HepG2 (cell line): ENCODE results near the gene POGLUT2. TPM values are rescaled to one million over a fixed set of nuclear protein-coding genes. Genes with fewer than 3 reads are reported as not detected.

Experiments used
- ATAC-seq: fragments of 200-7000 bp; cut with Tn5 transposase; 3 replicates; pipeline ENCODE4 v1.9.1; 2020; ENCODE audit warnings: mild to moderate bottlenecking, moderate library complexity
- BruUV-seq: library from RNA; stranded (reverse); fragments of 400-500 nt; replicated peaks from 2 replicates; lab custom pipeline; 2021; lab: Mats Ljungman, UMichigan
- CTCF ChIA-PET: fragments of 300-600 bp; formaldehyde crosslinking; extraction: SDS; loops from one replicate; lab custom pipeline; 2021; ENCODE audit warnings: low total read pairs, inconsistent platforms, low intra/inter-chr PET ratio; lab: Yijun Ruan, JAX
- POLR2A ChIA-PET: fragments of 350-600 bp; sonication (Branson Sonifier 250); formaldehyde crosslinking; loops from one replicate; lab custom pipeline; 2020; ENCODE audit warnings: antibody characterized with exemption, inconsistent platforms; lab: Yijun Ruan, JAX
- DNase-seq: peaks from one replicate; pipeline ENCODE4 v3.0.0-alpha.2; 2015; ENCODE audit warnings: low spot score
- FAIRE-seq: peaks from 3 replicates; lab custom pipeline; 2011; peaks lifted over from hg19 to GRCh38; lab: Jason Lieb, UNC
- H2AFZ ChIP-seq: one replicate; pipeline ENCODE4 v1.6.1; 2011; ENCODE audit warnings: low read length, inconsistent platforms
- H3K27ac ChIP-seq: fragments of 300-600 bp; 3 replicates; pipeline ENCODE4 v1.8.0; 2011; ENCODE audit warnings: mixed run types, mild to moderate bottlenecking, mixed read lengths, low read length, inconsistent platforms; ENCODE audit not compliant: insufficient read depth; ENCODE audit errors: extremely low read length
- H3K27me3 ChIP-seq, 2 experiments: fragments of 200-600 bp in 1 of 2; 2 replicates in 1 of 2; 3 replicates in 1 of 2; pipeline versions ENCODE4 v1.6.0 to v1.8.0; 2011; ENCODE audit warnings: low read length in 2 of 2, mild to moderate bottlenecking in 2 of 2, moderate library complexity in 2 of 2, inconsistent platforms in 1 of 2; ENCODE audit not compliant: insufficient read depth in 2 of 2, control insufficient read depth in 1 of 2
- H3K36me3 ChIP-seq, 2 experiments: fragments of 200-600 bp in 1 of 2; replicated peaks in 1 of 2; 2 replicates in 1 of 2; 3 replicates in 1 of 2; pipeline versions ENCODE4 v1.5.1 to v1.8.0; 2011; ENCODE audit warnings: low read length in 2 of 2, inconsistent platforms in 1 of 2; ENCODE audit not compliant: insufficient read depth in 2 of 2, control insufficient read depth in 1 of 2
- H3K4me1 ChIP-seq: 2 replicates; pipeline ENCODE4 v1.5.1; 2012; ENCODE audit warnings: low read length, inconsistent platforms; ENCODE audit not compliant: insufficient read depth
- H3K4me2 ChIP-seq: 2 replicates; pipeline ENCODE4 v1.6.0; 2011; ENCODE audit warnings: low read depth, low read length, inconsistent platforms
- H3K4me3 ChIP-seq, 3 experiments: fragments of 200-600 bp in 1 of 3; sonication (generic), shearing (Covaris generic) in 1 of 3; replicated peaks in 1 of 3; 2 replicates each; pipeline ENCODE4 v1.5.1; 2011 to 2016; ENCODE audit warnings: low read length in 3 of 3, inconsistent platforms in 2 of 3, low read depth in 2 of 3, mild to moderate bottlenecking in 2 of 3, control low read depth in 1 of 3, mixed read lengths in 1 of 3; ENCODE audit not compliant: insufficient read depth in 1 of 3
- H3K79me2 ChIP-seq: one replicate; pipeline ENCODE4 v1.6.1; 2011; ENCODE audit warnings: low read length, inconsistent platforms; ENCODE audit not compliant: insufficient read depth
- H3K9ac ChIP-seq: 2 replicates; pipeline ENCODE4 v1.6.0; 2011; ENCODE audit warnings: mild to moderate bottlenecking, low read depth, low read length, inconsistent platforms; ENCODE audit not compliant: insufficient read depth
- H3K9me3 ChIP-seq: 2 replicates; pipeline ENCODE4 v1.5.1; 2012; ENCODE audit warnings: mild to moderate bottlenecking, low read length
- H4K20me1 ChIP-seq: 2 replicates; pipeline ENCODE4 v1.6.0; 2011; ENCODE audit warnings: inconsistent platforms, mild to moderate bottlenecking, low read length, moderate library complexity; ENCODE audit not compliant: insufficient read depth
- AKAP8 ChIP-seq: sonication (generic); formaldehyde crosslinking; IDR thresholded peaks from 2 replicates; pipeline ENCODE4 v1.5.1; 2020; ENCODE audit warnings: mild to moderate bottlenecking, missing genetic modification reagents
- CBX5 ChIP-seq: sonication (generic); formaldehyde crosslinking; IDR thresholded peaks from 2 replicates; pipeline ENCODE4 v1.4.0; 2020; ENCODE audit warnings: missing genetic modification reagents, borderline replicate concordance
- IRX3 ChIP-seq: sonication (generic); formaldehyde crosslinking; IDR thresholded peaks from 2 replicates; pipeline ENCODE4 v1.8.1; 2023; ENCODE audit warnings: mild to moderate bottlenecking, low read depth, missing genetic modification reagents, borderline replicate concordance
- KMT2A ChIP-seq: sonication (generic); formaldehyde crosslinking; IDR thresholded peaks from 2 replicates; pipeline ENCODE4 v1.4.0; 2020; ENCODE audit warnings: missing genetic modification reagents
- MXD4 ChIP-seq: IDR thresholded peaks from 2 replicates; pipeline ENCODE4 v1.6.1; 2016; ENCODE audit warnings: mild to moderate bottlenecking, missing biosample characterization, missing genetic modification reagents
- NR2F6 ChIP-seq, 2 experiments: IDR thresholded peaks; 2 replicates each; pipeline ENCODE4 v1.6.1; 2016; ENCODE audit warnings: antibody characterized with exemption in 1 of 2, mild to moderate bottlenecking in 1 of 2
- RARG ChIP-seq: sonication (generic); formaldehyde crosslinking; IDR thresholded peaks from 2 replicates; pipeline ENCODE4 v1.4.0; 2020; ENCODE audit warnings: low read depth, mild to moderate bottlenecking, missing genetic modification reagents
- SCMH1 ChIP-seq: sonication (generic); formaldehyde crosslinking; IDR thresholded peaks from 2 replicates; pipeline ENCODE4 v1.9.0; 2021; ENCODE audit warnings: missing genetic modification reagents, mild to moderate bottlenecking, borderline replicate concordance
- SIX1 ChIP-seq: sonication (generic); formaldehyde crosslinking; IDR thresholded peaks from 2 replicates; pipeline ENCODE4 v1.4.0; 2020; ENCODE audit warnings: missing genetic modification reagents, borderline replicate concordance
- SP2 ChIP-seq: sonication (generic); formaldehyde crosslinking; IDR thresholded peaks from 2 replicates; pipeline ENCODE4 v1.5.1; 2020; ENCODE audit warnings: mild to moderate bottlenecking, missing genetic modification reagents
- ZFP62 ChIP-seq: sonication (generic); formaldehyde crosslinking; IDR thresholded peaks from 2 replicates; pipeline ENCODE4 v1.4.0; 2020; ENCODE audit warnings: missing genetic modification reagents
- ZNF333 ChIP-seq: sonication (generic); formaldehyde crosslinking; IDR thresholded peaks from 2 replicates; pipeline ENCODE4 v1.4.0; 2020; ENCODE audit warnings: mild to moderate bottlenecking, missing genetic modification reagents, borderline replicate concordance
- ZNF460 ChIP-seq: sonication (generic); formaldehyde crosslinking; IDR thresholded peaks from 2 replicates; pipeline ENCODE4 v1.5.1; 2020; ENCODE audit warnings: missing genetic modification reagents, mild to moderate bottlenecking, borderline replicate concordance
- ZNF530 ChIP-seq: sonication (generic); formaldehyde crosslinking; IDR thresholded peaks from 2 replicates; pipeline ENCODE4 v1.5.0; 2020; ENCODE audit warnings: low read depth, mild to moderate bottlenecking, missing genetic modification reagents
- WGBS: methylation state at CpG from one replicate; pipeline ENCODE4 v1.1.6; 2017; ENCODE audit warnings: low lambda C conversion rate; 5-methylcytosine and 5-hydroxymethylcytosine counted together
- in situ Hi-C: cut with HindIII; loops from 2 replicates; pipeline ENCODE4 v1.10.0; 2017; ENCODE audit warnings: low pct_unique_long_range_greater_than_20kb; ENCODE audit not compliant: extremely low pct_ligation_motif_present
- intact Hi-C: fragments of 100-400 bp; cut with micrococcal nuclease; formaldehyde crosslinking; loops from one replicate; pipeline ENCODE4 v1.10.0; 2022; ENCODE audit not compliant: unreplicated experiment
- polyA plus RNA-seq, 8 experiments: library from polyadenylated mRNA; depleted of rRNA in 3 of 8; stranded (reverse) in 7 of 8; unstranded in 1 of 8; fragments of >200 nt; fragmentation: Illumina TruSeq in 4 of 8; extraction: Trizol in 4 of 8; gene quantifications; 2 replicates each; pipeline versions ENCODE4 v1.2.1 to v1.2.3, GENCODE V29; 2011 to 2016; ENCODE audit warnings: low read depth in 4 of 8, missing spikeins in 1 of 8, mixed read lengths in 1 of 8; ENCODE audit not compliant: insufficient read depth in 1 of 8
- total RNA-seq, 5 experiments: library from RNA; depleted of rRNA; stranded (reverse); fragments of >200 nt; fragmentation: Illumina TruSeq; extraction: Trizol; gene quantifications; 2 replicates each; pipeline ENCODE4 v1.2.3, GENCODE V29; 2016; ENCODE audit warnings: low read depth in 1 of 5

Gene POGLUT2
- total and polyA plus RNA-seq, 2 of the 13 experiments (the other 11 are each of a cell fraction or from before 2014, with no cell fraction given) = 18.0 to 26.1 TPM

GRCh38 chr13:102779436-102780159, 19.2 kb downstream of the POGLUT2 start (continued):
- no peak for TF ChIP-seq RARG (CRISPR knock-in tag)
- TF ChIP-seq ZNF333 (CRISPR knock-in tag) = no peak
- no peak for TF ChIP-seq SP2 (CRISPR knock-in tag)
- TF ChIP-seq ZNF460 (CRISPR knock-in tag) = no peak
- TF ChIP-seq KMT2A (CRISPR knock-in tag) = no peak
- TF ChIP-seq ZNF530 (CRISPR knock-in tag) = no peak
- TF ChIP-seq, all 625 proteins: peak for 0

- no peaks in the 10 kb centered on the region; a peak in 1 of 5 replicates for H3K27me3 ChIP-seq
- ATAC-seq (no peak), FAIRE-seq (no peak), DNase-seq (no peak)
- H2AFZ ChIP-seq = no peak overlapping the region
- H3K9ac ChIP-seq = no peak overlapping the region
- no peaks in the 10 kb centered on the region for H3K36me3 ChIP-seq
- H3K79me2 ChIP-seq = no peaks in the 10 kb centered on the region
- no peak for TF ChIP-seq NR2F6 (IDR thresholded peaks at IDR 0.05)
- no peak for TF ChIP-seq NR2F6 (CRISPR knock-in tag; IDR thresholded peaks at IDR 0.05)
- TF ChIP-seq CBX5 (CRISPR knock-in tag) = no peak
- no peak for TF ChIP-seq SIX1
- TF ChIP-seq ZFP62 (CRISPR knock-in tag) = no peak
- no peak for TF ChIP-seq SCMH1 (CRISPR knock-in tag)
- no peak for TF ChIP-seq IRX3 (CRISPR knock-in tag)
- TF ChIP-seq AKAP8 = no peak
- TF ChIP-seq MXD4 (CRISPR knock-in tag) = no peak
- BruUV-seq = no TSS peak
- CTCF ChIA-PET = no interaction called here
- 98% methylated on average over 3 of the region's 3 CpGs for WGBS
- H4K20me1 ChIP-seq = no peaks in the 10 kb centered on the region
- H3K27ac ChIP-seq = no peak overlapping the region
- intact Hi-C loops = no loop called here
- peaks cover 1% of the 10 kb centered on the region; the same call in 1 of the 2 replicates for H3K4me1 ChIP-seq
- H3K9me3 ChIP-seq = no peaks in the 10 kb centered on the region; the same call in 1 of the 2 replicates
- no peak overlapping the region for H3K4me2 ChIP-seq
- in situ Hi-C loops = no loop called here
- no peak overlapping the region for H3K4me3 ChIP-seq
- POLR2A ChIA-PET = no interaction called here
Observed at GRCh38 chr13:102777736-102778135, 21.0 kb downstream of the POGLUT2 start.
